ENCODE data around the gene SGMS2.

The SGMS2 gene

GRCh38 chr4:107935246-107935645 lies 110.5 kb downstream of the SGMS2 start:
- DNase-seq (ENCODE audit: extremely low spot score) = no peak
- ChIA-PET POLR2A (no interaction called here), CTCF (no interaction called here)
- TF ChIP-seq CTBP1 (IDR thresholded peaks at IDR 0.05; ENCODE audit: borderline replicate concordance) (no peak), ZNF384 (IDR thresholded peaks at IDR 0.05) (no peak), BHLHE40 (IDR thresholded peaks at IDR 0.05; ENCODE audit: borderline replicate concordance) (no peak), TARDBP (IDR thresholded peaks at IDR 0.05) (no peak), FOXM1 (IDR thresholded peaks at IDR 0.05; ENCODE audit: borderline replicate concordance) (no peak), SP1 (IDR thresholded peaks at IDR 0.05) (no peak), LEF1 (IDR thresholded peaks at IDR 0.05; ENCODE audit: borderline replicate concordance) (no peak), HDGF (IDR thresholded peaks at IDR 0.05; ENCODE audit: borderline replicate concordance) (no peak), FOXK2 (IDR thresholded peaks at IDR 0.05) (no peak), PKNOX1 (IDR thresholded peaks at IDR 0.05) (no peak), L3MBTL2 (conservative IDR thresholded peaks at IDR 0.05) (no peak), SUZ12 (IDR thresholded peaks at IDR 0.05) (no peak), NFRKB (IDR thresholded peaks at IDR 0.05) (no peak), FOXA1 (IDR thresholded peaks at IDR 0.05) (no peak), ARNT (IDR thresholded peaks at IDR 0.05) (no peak)

GRCh38 chr4:107937040-107937439 lies 112.3 kb downstream of the SGMS2 start:
- ChIA-PET CTCF (no interaction called here), POLR2A (no interaction called here)
- TF ChIP-seq CTBP1 (IDR thresholded peaks at IDR 0.05; ENCODE audit: borderline replicate concordance) (no peak), SP1 (IDR thresholded peaks at IDR 0.05) (no peak), HDGF (IDR thresholded peaks at IDR 0.05; ENCODE audit: borderline replicate concordance) (no peak), ELF4 (IDR thresholded peaks at IDR 0.05) (no peak), ARNT (IDR thresholded peaks at IDR 0.05) (no peak), LEF1 (IDR thresholded peaks at IDR 0.05; ENCODE audit: borderline replicate concordance) (no peak), NFRKB (IDR thresholded peaks at IDR 0.05) (no peak), FOXA1 (IDR thresholded peaks at IDR 0.05) (no peak)
- no peak for DNase-seq (ENCODE audit: extremely low spot score)

GRCh38 chr4:107939307-107939706 lies 114.6 kb downstream of the SGMS2 start:
- no peak for DNase-seq (ENCODE audit: extremely low spot score)
- TF ChIP-seq ELF4 (IDR thresholded peaks at IDR 0.05) = no peak
- no peak for TF ChIP-seq L3MBTL2 (conservative IDR thresholded peaks at IDR 0.05)
- no peak for TF ChIP-seq ZNF384 (IDR thresholded peaks at IDR 0.05)
- TF ChIP-seq SUZ12 (IDR thresholded peaks at IDR 0.05) = no peak
- TF ChIP-seq FOXK2 (IDR thresholded peaks at IDR 0.05) = no peak
- no peak for TF ChIP-seq FOXA1 (IDR thresholded peaks at IDR 0.05)
- no peak for TF ChIP-seq BHLHE40 (IDR thresholded peaks at IDR 0.05; ENCODE audit: borderline replicate concordance)
- TF ChIP-seq FOXM1 (IDR thresholded peaks at IDR 0.05; ENCODE audit: borderline replicate concordance) = no peak
- no peak for TF ChIP-seq ARNT (IDR thresholded peaks at IDR 0.05)
- TF ChIP-seq PKNOX1 (IDR thresholded peaks at IDR 0.05) = no peak
- no peak for TF ChIP-seq TARDBP (IDR thresholded peaks at IDR 0.05)
- TF ChIP-seq NFRKB (IDR thresholded peaks at IDR 0.05) = no peak
- no peak for TF ChIP-seq SP1 (IDR thresholded peaks at IDR 0.05)
- no peak for TF ChIP-seq HDGF (IDR thresholded peaks at IDR 0.05; ENCODE audit: borderline replicate concordance)
- no peak for TF ChIP-seq LEF1 (IDR thresholded peaks at IDR 0.05; ENCODE audit: borderline replicate concordance)
- POLR2A ChIA-PET = no interaction called here
- CTCF ChIA-PET = no interaction called here

GRCh38 chr4:107945809-107946208 lies 121.1 kb downstream of the SGMS2 start:
- no peak for TF ChIP-seq ARNT (IDR thresholded peaks at IDR 0.05)
- TF ChIP-seq NFRKB (IDR thresholded peaks at IDR 0.05) = no peak
- no peak for TF ChIP-seq SP1 (IDR thresholded peaks at IDR 0.05)
- TF ChIP-seq L3MBTL2 (conservative IDR thresholded peaks at IDR 0.05) = no peak
- no peak for TF ChIP-seq BHLHE40 (IDR thresholded peaks at IDR 0.05; ENCODE audit: borderline replicate concordance)
- no peak for TF ChIP-seq LEF1 (IDR thresholded peaks at IDR 0.05; ENCODE audit: borderline replicate concordance)
- no peak for TF ChIP-seq PKNOX1 (IDR thresholded peaks at IDR 0.05)
- no peak for TF ChIP-seq ZNF384 (IDR thresholded peaks at IDR 0.05)
- TF ChIP-seq FOXM1 (IDR thresholded peaks at IDR 0.05; ENCODE audit: borderline replicate concordance) = no peak
- no peak for TF ChIP-seq FOXK2 (IDR thresholded peaks at IDR 0.05)
- TF ChIP-seq FOXA1 (IDR thresholded peaks at IDR 0.05) = no peak
- TF ChIP-seq CTBP1 (IDR thresholded peaks at IDR 0.05; ENCODE audit: borderline replicate concordance) = no peak
- TF ChIP-seq ELF4 (IDR thresholded peaks at IDR 0.05) = no peak
- no peak for TF ChIP-seq HDGF (IDR thresholded peaks at IDR 0.05; ENCODE audit: borderline replicate concordance)
- TF ChIP-seq TARDBP (IDR thresholded peaks at IDR 0.05) = no peak
- TF ChIP-seq SUZ12 (IDR thresholded peaks at IDR 0.05) = no peak
- CTCF ChIA-PET = no interaction called here
- POLR2A ChIA-PET = no interaction called here

GRCh38 chr4:107950746-107951540 lies 126.2 kb downstream of the SGMS2 start:
- ChIA-PET CTCF (no interaction called here), POLR2A (no interaction called here)
- no peak for DNase-seq (ENCODE audit: extremely low spot score)
- TF ChIP-seq ZNF384 (IDR thresholded peaks at IDR 0.05) (no peak), ARNT (IDR thresholded peaks at IDR 0.05) (no peak), ELF4 (IDR thresholded peaks at IDR 0.05) (no peak), LEF1 (IDR thresholded peaks at IDR 0.05; ENCODE audit: borderline replicate concordance) (no peak), FOXM1 (IDR thresholded peaks at IDR 0.05; ENCODE audit: borderline replicate concordance) (no peak), SUZ12 (IDR thresholded peaks at IDR 0.05) (no peak), NFRKB (IDR thresholded peaks at IDR 0.05) (no peak)

More at GRCh38 chr4:107945809-107946208, 121.1 kb downstream of the SGMS2 start:
- no peak for DNase-seq (ENCODE audit: extremely low spot score)

GRCh38 chr4:107951551-107951950 lies 126.8 kb downstream of the SGMS2 start:
- POLR2A ChIA-PET = no interaction called here
- DNase-seq (ENCODE audit: extremely low spot score) = no peak
- CTCF ChIA-PET = no interaction called here
- no peak for TF ChIP-seq NFRKB (IDR thresholded peaks at IDR 0.05)
- TF ChIP-seq HDGF (IDR thresholded peaks at IDR 0.05; ENCODE audit: borderline replicate concordance) = no peak
- no peak for TF ChIP-seq CTBP1 (IDR thresholded peaks at IDR 0.05; ENCODE audit: borderline replicate concordance)

Data from HEK293T (cell line).